ENCODE measurements around the gene MED12L.

GRCh38 chr3:151362751-151363174 is 277.3 kb downstream of the MED12L start:
- TF ChIP-seq CTCF (IDR thresholded peaks at IDR 0.05) (no peak), POLR2A (IDR thresholded peaks at IDR 0.05) (no peak)

Data from lower leg skin (tissue), 3 donors.